Endometrial microvascular endothelial cells (primary cell): ENCODE measurements around the gene CD300A. TPM values are rescaled to one million over a fixed set of nuclear protein-coding genes. Genes with fewer than 3 reads are reported as not detected.

Experiments used
- in situ Hi-C: cut with HindIII; loops from 2 replicates; pipeline ENCODE4 v1.10.0; 2017; ENCODE audit warnings: low sequenced_read_pairs, low pct_unique_long_range_greater_than_20kb; ENCODE audit errors: inconsistent ontology term
- total RNA-seq: library from RNA; depleted of rRNA; stranded (reverse); fragments of >200 nt; gene quantifications from one replicate; pipeline ENCODE4 v1.2.3, GENCODE V29; 2015; ENCODE audit errors: inconsistent ontology term

CD300A gene
- total RNA-seq, 1 donor from 2014 or later, result not detected

- in situ Hi-C loops, result no loop called here
Measured at GRCh38 chr17:74452841-74453661, 13.4 kb upstream of the CD300A start.

- in situ Hi-C loops, result no loop called here
Measured at GRCh38 chr17:74453665-74454196, 12.7 kb upstream of the CD300A start.

GRCh38 chr17:74454197-74455024 lies 12.0 kb upstream of the CD300A start:
- in situ Hi-C loops, result no loop called here

- in situ Hi-C loops, result no loop called here
Measured at GRCh38 chr17:74455025-74455545, 11.3 kb upstream of the CD300A start.

- in situ Hi-C loops, result no loop called here
Measured at GRCh38 chr17:74455821-74456220, 10.6 kb upstream of the CD300A start.

- in situ Hi-C loops, result no loop called here
Measured at GRCh38 chr17:74457146-74457819, 9.2 kb upstream of the CD300A start.

GRCh38 chr17:74457820-74458166 lies 8.6 kb upstream of the CD300A start:
- in situ Hi-C loops, result no loop called here

- in situ Hi-C loops, result no loop called here
Measured at GRCh38 chr17:74458835-74459234, 7.6 kb upstream of the CD300A start.

GRCh38 chr17:74459622-74460021 lies 6.8 kb upstream of the CD300A start:
- in situ Hi-C loops, result no loop called here

- in situ Hi-C loops, result no loop called here
Measured at GRCh38 chr17:74460241-74460640, 6.2 kb upstream of the CD300A start.

GRCh38 chr17:74460996-74461395 lies 5.4 kb upstream of the CD300A start:
- in situ Hi-C loops, result no loop called here

GRCh38 chr17:74461611-74462010 lies 4.8 kb upstream of the CD300A start:
- in situ Hi-C loops, result no loop called here

- in situ Hi-C loops, result no loop called here
Measured at GRCh38 chr17:74464730-74465377, 1.6 kb upstream of the CD300A start.

GRCh38 chr17:74465378-74466110 lies 890 bp upstream of the CD300A start:
- in situ Hi-C loops, result no loop called here

- in situ Hi-C loops, result no loop called here
Measured at GRCh38 chr17:74466828-74467184, 372 bp downstream of the CD300A start.

GRCh38 chr17:74467221-74467951 lies 952 bp downstream of the CD300A start:
- in situ Hi-C loops, result no loop called here

GRCh38 chr17:74471341-74471740 lies 4.9 kb downstream of the CD300A start:
- in situ Hi-C loops, result no loop called here

- in situ Hi-C loops, result no loop called here
Measured at GRCh38 chr17:74472890-74473289, 6.5 kb downstream of the CD300A start.
